Transverse colon (tissue), 4 donors: ENCODE data around the gene ZXDC.

ENCODE experiments used
- EP300 ChIP-seq: sonication (generic); formaldehyde crosslinking; IDR thresholded peaks from one replicate; pipeline ENCODE4 v1.6.1; 2017; ENCODE audit warnings: antibody characterized with exemption, low read depth
- POLR2A ChIP-seq: fragments of 450-650 bp; IDR thresholded peaks from one replicate; pipeline ENCODE4 v1.6.1; 2016; ENCODE audit warnings: antibody characterized with exemption, mild to moderate bottlenecking, moderate library complexity
- POLR2AphosphoS5 ChIP-seq, 3 donors: sonication (generic); formaldehyde crosslinking; IDR thresholded peaks; one replicate each; pipeline ENCODE4 v1.6.1; 2016; ENCODE audit warnings: antibody characterized with exemption in 3 of 3
- TF ChIP-seq, protein P1 (sequence below), 5 experiments: fragments of 200-600 bp in 3 of 5; fragments of 450-650 bp in 2 of 5; sonication (generic) in 3 of 5; IDR thresholded peaks; 1 replicate in 2 of 5; 2 replicates in 3 of 5; pipeline ENCODE4 v1.5.1; 2016 to 2017; ENCODE audit warnings: antibody characterized with exemption in 5 of 5, inconsistent platforms in 3 of 5, mild to moderate bottlenecking in 2 of 5, moderate library complexity in 1 of 5

DNA sequence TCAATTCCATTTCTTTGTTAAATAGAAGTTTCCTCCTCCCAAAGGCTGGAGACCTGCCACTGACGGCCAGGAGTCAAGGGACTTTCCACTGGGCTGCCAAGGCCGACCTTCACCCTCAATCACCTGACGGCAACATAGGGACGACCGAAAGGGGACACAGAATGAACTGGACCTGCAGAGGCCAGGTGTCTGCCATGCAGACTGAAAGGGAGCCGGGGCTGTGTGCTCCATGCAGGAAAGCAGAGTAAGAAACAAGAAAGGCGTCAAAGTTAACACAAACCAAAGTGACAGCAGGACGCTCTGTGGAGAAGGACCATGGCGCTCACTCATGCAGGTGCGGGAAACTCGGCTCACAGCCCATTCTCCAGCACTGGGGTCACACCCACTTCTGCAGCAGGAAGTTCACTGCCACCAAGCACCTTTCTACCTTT is 26.1 kb downstream of the ZXDC start:
- TF ChIP-seq POLR2A (no peak), EP300 (no peak), POLR2AphosphoS5 (IDR thresholded peaks at IDR 0.05) (no peak)
- TF ChIP-seq, protein P1, sequence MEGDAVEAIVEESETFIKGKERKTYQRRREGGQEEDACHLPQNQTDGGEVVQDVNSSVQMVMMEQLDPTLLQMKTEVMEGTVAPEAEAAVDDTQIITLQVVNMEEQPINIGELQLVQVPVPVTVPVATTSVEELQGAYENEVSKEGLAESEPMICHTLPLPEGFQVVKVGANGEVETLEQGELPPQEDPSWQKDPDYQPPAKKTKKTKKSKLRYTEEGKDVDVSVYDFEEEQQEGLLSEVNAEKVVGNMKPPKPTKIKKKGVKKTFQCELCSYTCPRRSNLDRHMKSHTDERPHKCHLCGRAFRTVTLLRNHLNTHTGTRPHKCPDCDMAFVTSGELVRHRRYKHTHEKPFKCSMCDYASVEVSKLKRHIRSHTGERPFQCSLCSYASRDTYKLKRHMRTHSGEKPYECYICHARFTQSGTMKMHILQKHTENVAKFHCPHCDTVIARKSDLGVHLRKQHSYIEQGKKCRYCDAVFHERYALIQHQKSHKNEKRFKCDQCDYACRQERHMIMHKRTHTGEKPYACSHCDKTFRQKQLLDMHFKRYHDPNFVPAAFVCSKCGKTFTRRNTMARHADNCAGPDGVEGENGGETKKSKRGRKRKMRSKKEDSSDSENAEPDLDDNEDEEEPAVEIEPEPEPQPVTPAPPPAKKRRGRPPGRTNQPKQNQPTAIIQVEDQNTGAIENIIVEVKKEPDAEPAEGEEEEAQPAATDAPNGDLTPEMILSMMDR (IDR thresholded peaks at IDR 0.05) = no peak
